H54 (cell line): ENCODE data around the gene PMEPA1.

ENCODE experiments used
- DNase-seq: peaks from one replicate; pipeline ENCODE4 v3.0.0; 2011; ENCODE audit warnings: low spot score, mixed read lengths; ENCODE audit not compliant: insufficient read length
- FAIRE-seq: peaks from 3 replicates; lab custom pipeline; 2011; peaks lifted over from hg19 to GRCh38; lab: Jason Lieb, UNC
- POLR2A ChIP-seq: IDR thresholded peaks from 2 replicates; pipeline ENCODE4 v1.6.1; 2011; ENCODE audit warnings: low read depth, mild to moderate bottlenecking, low read length

Gene PMEPA1

DNA sequence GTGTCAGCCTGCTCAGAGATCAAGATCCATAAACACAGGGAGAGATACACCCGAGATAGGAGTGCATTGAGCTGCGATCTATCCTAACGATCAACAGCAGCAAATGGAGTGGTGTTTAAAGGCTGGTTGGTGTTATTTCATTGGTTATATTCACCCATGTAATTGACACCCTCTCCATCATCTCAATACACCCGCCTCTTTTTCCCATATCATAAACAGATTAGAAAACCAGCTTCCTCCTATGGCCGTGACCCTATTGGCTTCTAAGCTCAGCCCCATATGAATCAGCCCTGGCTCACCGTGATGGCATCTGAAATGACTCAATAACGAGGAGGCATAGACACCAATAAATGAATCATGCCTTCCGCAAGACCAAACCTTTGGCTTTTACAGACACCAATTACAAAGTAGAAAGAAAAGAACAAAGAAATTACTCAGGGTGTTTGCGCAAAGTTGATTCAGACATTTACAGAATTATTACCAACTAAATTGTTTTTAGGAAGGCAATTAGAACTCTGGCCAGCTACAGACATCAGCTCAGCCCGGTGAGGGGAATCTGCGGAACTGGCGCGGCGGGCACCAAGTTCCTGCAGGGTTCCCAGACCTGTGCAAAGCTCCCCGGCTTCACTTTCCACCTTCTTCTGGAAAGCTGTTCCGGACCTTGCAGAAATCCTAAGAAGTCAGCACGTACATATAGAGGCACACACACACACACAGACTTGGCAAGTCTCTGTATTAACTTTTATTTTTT lies 11.5 kb downstream of the PMEPA1 start:
- no peak for TF ChIP-seq POLR2A
- DNase-seq (peak; percentile 94), FAIRE-seq (no peak)

DNA sequence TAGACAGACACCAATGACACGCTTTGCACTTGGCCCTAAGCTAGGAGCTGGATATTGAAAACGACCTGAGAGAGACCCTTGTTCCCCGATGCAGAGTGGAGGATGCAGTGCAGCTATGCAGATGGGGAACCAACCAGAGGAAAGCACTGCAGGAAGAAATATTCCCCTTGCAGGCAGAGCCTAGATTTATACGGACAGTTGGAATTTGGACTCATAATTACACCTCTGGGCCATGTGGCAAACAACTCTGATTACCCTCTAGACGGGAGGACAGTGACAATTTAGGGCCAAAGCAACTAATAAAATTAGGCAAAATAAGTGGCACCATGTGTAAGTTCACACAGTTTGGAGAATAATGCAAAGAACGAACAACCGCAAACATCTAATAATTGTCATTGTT lies 12.3 kb downstream of the PMEPA1 start:
- DNase-seq, result no peak
- no peak for FAIRE-seq

DNA sequence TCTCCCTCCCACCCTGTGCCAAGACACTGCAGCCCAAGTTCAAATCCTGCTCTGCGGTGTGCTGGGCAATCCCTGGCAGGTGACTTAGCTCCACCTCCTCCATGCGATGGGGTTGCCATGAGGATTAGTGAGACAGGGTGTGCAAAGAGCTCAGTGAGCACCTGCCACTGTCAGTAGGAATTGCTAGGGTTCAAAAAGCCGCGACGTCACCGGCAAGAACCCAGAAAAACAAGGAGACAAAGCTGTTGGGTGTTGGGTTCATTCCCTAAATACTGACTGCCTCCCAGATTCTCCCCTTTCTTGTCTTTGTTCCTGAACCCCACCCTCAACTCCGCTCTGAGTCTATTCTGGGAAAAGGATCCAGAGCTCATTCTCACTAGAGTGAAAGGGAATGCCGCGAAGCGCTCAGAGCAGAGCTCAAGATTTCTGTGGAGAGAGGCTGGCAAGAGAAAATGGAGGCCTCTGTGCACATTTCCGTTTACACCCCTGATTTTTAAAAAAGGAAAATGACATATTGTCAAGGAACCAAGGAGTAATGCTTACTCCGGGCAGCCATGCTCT lies 13.3 kb downstream of the PMEPA1 start:
- TF ChIP-seq POLR2A, result no peak
- DNase-seq (no peak), FAIRE-seq (no peak)

More for the DNA sequence above, 12.3 kb downstream of the PMEPA1 start:
- no peak for TF ChIP-seq POLR2A

DNA sequence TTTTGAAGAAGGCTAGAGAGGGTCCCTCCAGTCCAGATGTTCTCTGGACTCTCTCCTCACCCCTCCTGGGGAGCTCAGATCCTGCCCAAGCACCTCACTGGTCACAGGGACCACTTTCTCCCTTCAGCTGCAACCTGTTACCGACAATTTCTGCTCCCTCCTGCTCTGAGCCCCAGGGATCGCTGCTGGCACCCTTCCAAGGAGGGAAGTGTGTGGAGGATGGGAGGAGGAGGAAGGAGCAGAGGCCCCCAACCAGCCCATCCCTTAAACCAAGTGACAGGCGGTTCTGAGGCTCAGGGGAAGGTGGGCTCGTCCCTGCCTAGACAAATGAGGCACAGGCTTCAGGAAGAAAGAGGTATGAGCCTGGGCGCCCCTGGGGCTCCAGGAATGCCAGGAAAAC lies 13.9 kb downstream of the PMEPA1 start:
- no peak for DNase-seq
- TF ChIP-seq POLR2A, result no peak
- FAIRE-seq, result no peak

DNA sequence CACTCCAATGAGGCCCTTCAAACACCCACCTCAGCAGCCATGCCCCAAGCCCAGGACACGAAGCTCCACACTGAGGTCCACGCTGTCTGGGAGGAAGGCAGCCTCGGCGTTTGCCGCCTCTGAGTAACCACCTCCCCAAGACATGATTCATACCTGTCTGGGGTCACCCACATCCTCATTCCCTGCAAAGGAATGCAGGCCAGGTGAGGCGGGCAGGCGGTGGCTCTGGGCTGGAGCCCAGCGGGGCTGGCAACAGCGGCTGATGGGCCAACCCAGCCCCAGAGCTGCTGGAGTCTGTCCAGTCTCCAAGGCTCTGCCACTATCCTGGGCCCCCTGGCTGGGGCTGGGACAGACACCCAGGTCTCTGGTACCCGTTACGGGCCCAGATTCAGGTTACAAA lies 14.8 kb downstream of the PMEPA1 start:
- DNase-seq (no peak), FAIRE-seq (no peak)
- TF ChIP-seq POLR2A, result no peak

- FAIRE-seq, result no peak
- TF ChIP-seq POLR2A, result no peak
- no peak for DNase-seq
These were observed 15.3 kb downstream of the PMEPA1 start for GRCh38 chr20:57694481-57694880.

- DNase-seq, result no peak
- no peak for FAIRE-seq
These were observed 16.0 kb downstream of the PMEPA1 start for GRCh38 chr20:57693670-57694329.

DNA sequence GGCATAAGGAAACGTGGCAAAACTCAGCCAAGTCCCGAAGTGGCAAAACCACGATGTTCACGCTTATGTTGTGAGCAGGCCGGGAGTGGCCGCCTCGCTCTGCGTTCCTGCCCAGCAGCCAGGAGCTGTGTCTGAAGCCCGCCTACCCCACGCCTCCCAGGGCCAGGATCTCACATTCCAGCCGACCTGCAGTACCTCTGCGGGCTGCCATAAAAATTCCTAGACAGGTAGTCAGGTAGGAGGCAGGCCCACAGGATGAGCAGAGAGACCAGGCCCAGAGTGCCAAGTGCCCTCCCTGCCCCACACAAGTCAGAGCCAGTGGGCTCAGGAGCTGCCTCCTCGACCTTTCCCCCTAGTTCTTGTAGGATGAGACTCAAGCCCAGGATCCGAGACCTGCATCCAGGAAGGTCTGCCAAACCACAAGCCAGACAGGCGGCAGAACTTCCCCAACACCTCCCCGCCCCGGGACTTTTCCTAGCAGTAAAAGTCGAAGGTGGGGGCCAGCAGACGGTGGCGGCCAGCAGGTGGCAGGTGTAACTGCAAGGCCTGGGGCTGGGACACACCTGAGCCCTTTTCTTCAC lies 16.7 kb downstream of the PMEPA1 start:
- DNase-seq (no peak), FAIRE-seq (no peak)
- TF ChIP-seq POLR2A, result no peak

More at GRCh38 chr20:57693670-57694329, 16.0 kb downstream of the PMEPA1 start:
- no peak for TF ChIP-seq POLR2A

GRCh38 chr20:57692393-57692792 lies 17.4 kb downstream of the PMEPA1 start:
- TF ChIP-seq POLR2A, result no peak
- FAIRE-seq, result no peak

DNA sequence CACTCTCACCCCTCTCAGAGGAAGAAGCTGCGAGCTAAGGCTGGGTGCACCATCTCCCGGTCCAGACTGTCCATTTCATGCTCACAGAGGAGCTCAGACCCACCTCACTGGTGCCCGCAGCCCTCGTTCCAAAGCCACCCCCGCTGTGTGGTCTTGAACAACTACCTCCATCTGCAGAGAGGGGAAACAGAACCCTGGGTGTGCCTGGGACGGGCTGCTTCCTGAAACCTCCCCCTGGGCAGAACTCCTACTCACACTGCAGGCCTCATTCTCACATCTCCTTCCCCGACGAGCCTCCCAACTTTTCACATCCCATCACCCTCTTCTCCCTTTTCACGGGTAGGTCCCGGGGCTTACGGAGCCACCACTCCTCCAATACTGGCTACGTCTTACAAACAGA lies 18.1 kb downstream of the PMEPA1 start:
- no peak for TF ChIP-seq POLR2A
- FAIRE-seq, result no peak
- DNase-seq, result no peak

More at GRCh38 chr20:57692393-57692792, 17.4 kb downstream of the PMEPA1 start:
- no peak for DNase-seq

- no peak for FAIRE-seq
- no peak for TF ChIP-seq POLR2A
- no peak for DNase-seq
These were observed 19.3 kb downstream of the PMEPA1 start for GRCh38 chr20:57690525-57690924.

DNA sequence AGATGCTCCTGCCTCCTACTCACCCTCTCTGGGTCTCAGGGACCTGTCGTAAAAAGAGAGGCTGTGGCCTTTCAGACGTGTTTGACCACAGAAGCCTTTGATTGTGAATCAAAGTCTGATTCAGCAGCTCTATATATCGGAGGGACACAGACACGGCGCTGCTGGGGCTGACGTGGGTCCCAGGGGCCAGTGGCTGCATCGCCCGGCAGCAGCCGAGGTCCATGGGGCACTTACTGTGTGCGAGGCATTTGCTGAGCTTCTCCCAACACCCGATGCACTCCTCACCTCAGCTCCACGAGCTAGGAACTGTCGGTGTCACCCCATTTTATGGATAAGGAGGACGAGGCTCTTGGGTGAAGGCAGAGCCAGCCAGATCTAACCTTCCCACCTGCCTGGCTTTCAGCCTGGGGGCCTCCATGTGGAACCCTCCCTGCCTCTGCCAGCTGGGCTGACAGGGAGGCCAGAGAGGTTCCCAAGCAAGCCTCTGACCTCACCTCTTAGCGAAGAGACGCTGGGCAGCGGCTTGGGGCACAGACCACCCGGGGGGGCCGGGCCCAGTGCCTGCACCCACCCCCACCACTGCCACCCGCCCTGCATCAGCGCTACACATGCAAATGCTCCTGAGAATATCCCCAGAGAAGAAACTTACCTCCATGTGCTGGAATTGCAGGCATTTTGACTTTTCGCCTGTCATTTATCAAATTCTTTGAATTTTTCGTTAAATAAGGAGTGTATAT lies 19.9 kb downstream of the PMEPA1 start:
- TF ChIP-seq POLR2A, result no peak
- no peak for FAIRE-seq

DNA sequence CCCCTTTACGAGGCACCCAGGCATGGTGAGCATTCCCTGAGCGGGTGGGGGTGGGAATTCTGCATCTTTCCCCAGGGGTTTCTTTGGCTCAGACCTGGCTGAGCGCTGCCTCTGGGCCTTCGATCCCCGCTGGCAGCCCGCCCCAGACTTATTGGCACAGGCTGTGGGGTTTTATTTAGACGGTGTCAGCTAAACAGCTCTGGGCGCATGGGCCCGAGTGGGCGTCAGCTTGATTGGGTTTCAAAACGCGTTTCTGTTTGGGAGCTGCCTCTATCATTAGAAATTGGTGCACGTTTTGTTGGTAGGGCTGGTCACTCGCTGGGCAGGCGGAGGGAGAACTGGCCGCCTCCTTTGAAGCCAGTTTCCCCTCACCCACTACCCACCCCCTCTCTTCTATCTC lies 21.0 kb downstream of the PMEPA1 start:
- TF ChIP-seq POLR2A, result no peak
- FAIRE-seq, result no peak
- DNase-seq, result no peak

More for the DNA sequence above, 19.9 kb downstream of the PMEPA1 start:
- DNase-seq, result no peak
